WTC11 (cell line): ENCODE measurements around the gene KLK6. TPM values are rescaled to one million over a fixed set of nuclear protein-coding genes. Genes with fewer than 3 reads are reported as not detected.

Experiments used
- ATAC-seq: fragments of 200-7000 bp; cut with Tn5 transposase; 2 replicates; pipeline ENCODE4 v1.10.0; 2021; ENCODE audit warnings: mild to moderate bottlenecking, moderate library complexity
- CTCF ChIA-PET: fragments of 300-600 bp; sonication (Branson Sonifier 250); formaldehyde crosslinking; loops from one replicate; lab custom pipeline; 2021; ENCODE audit warnings: antibody characterized with exemption; lab: Charles Lee
- POLR2A ChIA-PET: fragments of 350-600 bp; sonication (Branson Sonifier 250); formaldehyde crosslinking; loops from one replicate; lab custom pipeline; 2021; ENCODE audit warnings: antibody characterized with exemption; lab: Charles Lee
- DNase-seq: peaks from one replicate; pipeline ENCODE4 v3.0.0; 2021; ENCODE audit warnings: low spot score
- H3K27ac Mint-ChIP-seq: 2 replicates; pipeline ENCODE4 v1.8.0; 2021; ENCODE audit warnings: mixed read lengths
- H3K27me3 Mint-ChIP-seq: 2 replicates; pipeline ENCODE4 v1.8.0; 2021; ENCODE audit warnings: low read depth, mild to moderate bottlenecking, moderate library complexity, mixed read lengths
- H3K36me3 Mint-ChIP-seq: 2 replicates; pipeline ENCODE4 v1.8.0; 2021; ENCODE audit warnings: mixed read lengths
- H3K4me1 Mint-ChIP-seq: 2 replicates; pipeline ENCODE4 v1.8.0; 2022; ENCODE audit warnings: mixed read lengths
- H3K4me3 Mint-ChIP-seq: 2 replicates; pipeline ENCODE4 v1.8.0; 2021; ENCODE audit warnings: mild to moderate bottlenecking, moderate library complexity, mixed read lengths
- H3K9me3 Mint-ChIP-seq: 2 replicates; pipeline ENCODE4 v1.8.0; 2021; ENCODE audit warnings: mixed read lengths
- AR ChIP-seq: fragments of 250-450 bp; sonication (Bioruptor Pico); IDR thresholded peaks from 2 replicates; pipeline ENCODE4 v1.9.0; 2021; ENCODE audit warnings: mild to moderate bottlenecking
- CTCF ChIP-seq: fragments of 200-600 bp; IDR thresholded peaks from 2 replicates; pipeline ENCODE4 v1.8.0; 2022; ENCODE audit warnings: antibody characterized with exemption
- ELF4 ChIP-seq: sonication (generic); formaldehyde crosslinking; IDR thresholded peaks from 2 replicates; pipeline ENCODE4 v1.8.1; 2022; ENCODE audit warnings: low read depth, mild to moderate bottlenecking, moderate library complexity, missing genetic modification reagents
- FOXP4 ChIP-seq: sonication (generic); formaldehyde crosslinking; IDR thresholded peaks from 2 replicates; pipeline ENCODE4 v1.8.0; 2022; ENCODE audit warnings: mild to moderate bottlenecking, missing genetic modification reagents
- JAZF1 ChIP-seq: fragments of 250-450 bp; sonication (Bioruptor Pico); IDR thresholded peaks from 2 replicates; pipeline ENCODE4 v1.9.0; 2021; ENCODE audit warnings: moderate library complexity, mild to moderate bottlenecking, inconsistent platforms
- KAT7 ChIP-seq: sonication (generic); formaldehyde crosslinking; IDR thresholded peaks from 2 replicates; pipeline ENCODE4 v1.8.1; 2023; ENCODE audit warnings: missing genetic modification reagents, mild to moderate bottlenecking, borderline replicate concordance
- MXD4 ChIP-seq: fragments of 250-450 bp; sonication (Bioruptor Pico); IDR thresholded peaks from 2 replicates; pipeline ENCODE4 v1.8.0; 2021; ENCODE audit warnings: mild to moderate bottlenecking, moderate library complexity, borderline replicate concordance
- NFE2L1 ChIP-seq: sonication (generic); formaldehyde crosslinking; IDR thresholded peaks from 2 replicates; pipeline ENCODE4 v1.8.1; 2023; ENCODE audit warnings: missing genetic modification reagents
- NR3C1 ChIP-seq: sonication (generic); formaldehyde crosslinking; conservative IDR thresholded peaks from 2 replicates; pipeline ENCODE4 v1.8.1; 2023; ENCODE audit warnings: low read depth, mild to moderate bottlenecking, missing genetic modification reagents
- PRDM15 ChIP-seq: sonication (generic); formaldehyde crosslinking; IDR thresholded peaks from 2 replicates; pipeline ENCODE4 v1.8.0; 2022; ENCODE audit warnings: missing genetic modification reagents
- SP1 ChIP-seq: sonication (generic); formaldehyde crosslinking; conservative IDR thresholded peaks from 2 replicates; pipeline ENCODE4 v1.8.1; 2022; ENCODE audit warnings: missing genetic modification reagents
- TCF7 ChIP-seq: sonication (generic); formaldehyde crosslinking; IDR thresholded peaks from 2 replicates; pipeline ENCODE4 v1.8.0; 2022; ENCODE audit warnings: mild to moderate bottlenecking, low read depth, missing genetic modification reagents, moderate library complexity
- ZNF532 ChIP-seq: fragments of 250-450 bp; sonication (Bioruptor Pico); IDR thresholded peaks from 2 replicates; pipeline ENCODE4 v1.9.0; 2021; ENCODE audit warnings: mild to moderate bottlenecking, borderline replicate concordance
- total RNA-seq: library from RNA; stranded (reverse); gene quantifications from 3 replicates; pipeline ENCODE4 v1.2.3, GENCODE V29; 2021
- TF ChIP-seq, protein P1 (sequence below): sonication (generic); formaldehyde crosslinking; IDR thresholded peaks from 2 replicates; pipeline ENCODE4 v1.8.0; 2022; ENCODE audit warnings: mild to moderate bottlenecking, missing genetic modification reagents
- TF ChIP-seq, protein P2 (sequence below): sonication (generic); formaldehyde crosslinking; IDR thresholded peaks from 2 replicates; pipeline ENCODE4 v1.8.1; 2022; ENCODE audit warnings: missing genetic modification reagents, borderline replicate concordance
- TF ChIP-seq, protein P3 (sequence below): sonication (generic); formaldehyde crosslinking; IDR thresholded peaks from 2 replicates; pipeline ENCODE4 v1.8.0; 2022; ENCODE audit warnings: mild to moderate bottlenecking, missing genetic modification reagents

The KLK6 gene
- total RNA-seq, 1 experiment from 2014 or later, result 0.52 TPM

GRCh38 chr19:50924586-50924985 is 44.8 kb downstream of the KLK6 start:
- Mint-ChIP-seq H3K27me3 (peaks cover 15% of the 10 kb centered on the region), H3K4me1 (peaks cover 13% of the 10 kb centered on the region), H3K36me3 (no peaks in the 10 kb centered on the region)
- CTCF ChIA-PET, result interaction anchor here (1.1 to 6.9 kb wide), 3 partner anchors 11 to 170 kb away, joined by 4 to 84 read pairs (median 18); no protein-coding TSS in a partner anchor
- POLR2A ChIA-PET, result interaction anchor here (0.5 kb wide), 1 partner anchor 69 kb away, joined by 3 read pairs; no protein-coding TSS in a partner anchor
- DNase-seq, result no peak
- TF ChIP-seq JAZF1 (CRISPR knock-in tag) (no peak), ELF4 (CRISPR knock-in tag) (no peak), SP1 (CRISPR knock-in tag) (no peak), FOXP4 (CRISPR knock-in tag) (no peak), TCF7 (no peak), NFE2L1 (CRISPR knock-in tag) (no peak), NR3C1 (CRISPR knock-in tag) (no peak), PRDM15 (CRISPR knock-in tag) (no peak), KAT7 (CRISPR knock-in tag) (no peak)
- TF ChIP-seq, protein P1, sequence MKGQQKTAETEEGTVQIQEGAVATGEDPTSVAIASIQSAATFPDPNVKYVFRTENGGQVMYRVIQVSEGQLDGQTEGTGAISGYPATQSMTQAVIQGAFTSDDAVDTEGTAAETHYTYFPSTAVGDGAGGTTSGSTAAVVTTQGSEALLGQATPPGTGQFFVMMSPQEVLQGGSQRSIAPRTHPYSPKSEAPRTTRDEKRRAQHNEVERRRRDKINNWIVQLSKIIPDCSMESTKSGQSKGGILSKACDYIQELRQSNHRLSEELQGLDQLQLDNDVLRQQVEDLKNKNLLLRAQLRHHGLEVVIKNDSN (CRISPR knock-in tag), result no peak
- TF ChIP-seq, protein P2, sequence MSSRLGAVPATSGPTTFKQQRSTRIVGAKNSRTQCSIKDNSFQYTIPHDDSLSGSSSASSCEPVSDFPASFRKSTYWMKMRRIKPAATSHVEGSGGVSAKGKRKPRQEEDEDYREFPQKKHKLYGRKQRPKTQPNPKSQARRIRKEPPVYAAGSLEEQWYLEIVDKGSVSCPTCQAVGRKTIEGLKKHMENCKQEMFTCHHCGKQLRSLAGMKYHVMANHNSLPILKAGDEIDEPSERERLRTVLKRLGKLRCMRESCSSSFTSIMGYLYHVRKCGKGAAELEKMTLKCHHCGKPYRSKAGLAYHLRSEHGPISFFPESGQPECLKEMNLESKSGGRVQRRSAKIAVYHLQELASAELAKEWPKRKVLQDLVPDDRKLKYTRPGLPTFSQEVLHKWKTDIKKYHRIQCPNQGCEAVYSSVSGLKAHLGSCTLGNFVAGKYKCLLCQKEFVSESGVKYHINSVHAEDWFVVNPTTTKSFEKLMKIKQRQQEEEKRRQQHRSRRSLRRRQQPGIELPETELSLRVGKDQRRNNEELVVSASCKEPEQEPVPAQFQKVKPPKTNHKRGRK, result no peak
- TF ChIP-seq, all 79 proteins: peak for 0
- H3K4me3 Mint-ChIP-seq, result no peak overlapping the region
- H3K9me3 Mint-ChIP-seq, result no peaks in the 10 kb centered on the region
- no peak for ATAC-seq
- no peak overlapping the region for H3K27ac Mint-ChIP-seq

- H3K4me3 Mint-ChIP-seq, result peak overlapping the region; percentile 18; the same call in 1 of the 2 replicates
- ChIA-PET POLR2A (interaction anchor here (0.7 to 1.0 kb wide), 3 partner anchors 99 to 623 kb away, joined by 3 to 5 read pairs (median 3); no protein-coding TSS in a partner anchor), CTCF (interaction anchor here (0.6 to 6.9 kb wide), 60 partner anchors 11 to 385 kb away, joined by 3 to 84 read pairs (median 5); partner anchors contain the start of genes ACP4, KLK13, KLK3 and KLK4)
- peaks cover 7% of the 10 kb centered on the region for H3K27me3 Mint-ChIP-seq
- no peaks in the 10 kb centered on the region for H3K9me3 Mint-ChIP-seq
- DNase-seq (peak; percentile 87), ATAC-seq (peak; percentile 100)
- no peaks in the 10 kb centered on the region for H3K36me3 Mint-ChIP-seq
- H3K27ac Mint-ChIP-seq, result no peak overlapping the region
- H3K4me1 Mint-ChIP-seq, result peaks cover 13% of the 10 kb centered on the region
- peak; percentile 90 for TF ChIP-seq CTCF
- TF ChIP-seq AR, result no peak
- TF ChIP-seq MXD4 (CRISPR knock-in tag), result no peak
- no peak for TF ChIP-seq ZNF532 (CRISPR knock-in tag)
- TF ChIP-seq, protein P3, sequence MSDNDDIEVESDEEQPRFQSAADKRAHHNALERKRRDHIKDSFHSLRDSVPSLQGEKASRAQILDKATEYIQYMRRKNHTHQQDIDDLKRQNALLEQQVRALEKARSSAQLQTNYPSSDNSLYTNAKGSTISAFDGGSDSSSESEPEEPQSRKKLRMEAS, result 0 out of 2 replicates have a peak, but pooled peaks have one; percentile 20
Observed at GRCh38 chr19:50922317-50922853, 47.0 kb downstream of the KLK6 start.
